ENCODE results near the gene MED4.

DNA sequence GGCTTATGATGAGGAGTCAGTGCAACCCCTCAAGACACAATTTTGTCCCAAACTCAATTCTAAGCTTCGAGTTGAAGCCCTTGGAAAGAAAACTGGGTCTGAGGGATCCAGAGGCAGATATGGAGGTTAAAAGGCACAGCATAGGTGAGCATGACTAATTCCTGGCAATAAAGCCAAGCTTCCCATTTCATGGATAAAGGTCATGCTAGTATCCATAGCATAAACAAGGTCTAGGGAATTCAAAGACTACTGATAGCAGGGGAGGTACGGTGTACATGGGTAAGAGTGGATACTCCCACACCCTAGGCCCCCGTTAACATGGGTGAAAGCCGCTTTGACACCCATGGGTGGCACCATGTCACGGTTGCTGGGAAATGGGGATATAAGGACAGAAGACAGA is 24.0 kb downstream of the MED4 start:
- TF ChIP-seq, protein P1, sequence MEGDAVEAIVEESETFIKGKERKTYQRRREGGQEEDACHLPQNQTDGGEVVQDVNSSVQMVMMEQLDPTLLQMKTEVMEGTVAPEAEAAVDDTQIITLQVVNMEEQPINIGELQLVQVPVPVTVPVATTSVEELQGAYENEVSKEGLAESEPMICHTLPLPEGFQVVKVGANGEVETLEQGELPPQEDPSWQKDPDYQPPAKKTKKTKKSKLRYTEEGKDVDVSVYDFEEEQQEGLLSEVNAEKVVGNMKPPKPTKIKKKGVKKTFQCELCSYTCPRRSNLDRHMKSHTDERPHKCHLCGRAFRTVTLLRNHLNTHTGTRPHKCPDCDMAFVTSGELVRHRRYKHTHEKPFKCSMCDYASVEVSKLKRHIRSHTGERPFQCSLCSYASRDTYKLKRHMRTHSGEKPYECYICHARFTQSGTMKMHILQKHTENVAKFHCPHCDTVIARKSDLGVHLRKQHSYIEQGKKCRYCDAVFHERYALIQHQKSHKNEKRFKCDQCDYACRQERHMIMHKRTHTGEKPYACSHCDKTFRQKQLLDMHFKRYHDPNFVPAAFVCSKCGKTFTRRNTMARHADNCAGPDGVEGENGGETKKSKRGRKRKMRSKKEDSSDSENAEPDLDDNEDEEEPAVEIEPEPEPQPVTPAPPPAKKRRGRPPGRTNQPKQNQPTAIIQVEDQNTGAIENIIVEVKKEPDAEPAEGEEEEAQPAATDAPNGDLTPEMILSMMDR (IDR thresholded peaks at IDR 0.05 in 8 of 11, conservative IDR thresholded peaks at IDR 0.05 in 3 of 11) = no peak
- no peak for TF ChIP-seq POLR2A (IDR thresholded peaks at IDR 0.05)

Measured in spleen (tissue), 7 donors.